MCF 10A (cell line): ENCODE results near the gene CNN3. TPM values are rescaled to one million over a fixed set of nuclear protein-coding genes. Genes with fewer than 3 reads are reported as not detected.

Source experiments
- BruUV-seq: library from RNA; stranded (reverse); fragments of 400-500 nt; replicated peaks from 2 replicates; lab custom pipeline; 2021; lab: Mats Ljungman, UMichigan
- CTCF ChIA-PET: fragments of 300-600 bp; sonication (Branson Sonifier 250); formaldehyde crosslinking; extraction: SDS; loops from one replicate; lab custom pipeline; 2021; ENCODE audit warnings: antibody characterized with exemption, inconsistent platforms; lab: Yijun Ruan, JAX
- POLR2A ChIA-PET: fragments of 300-600, 350-650 bp; sonication (Branson Sonifier 250); formaldehyde crosslinking; extraction: SDS; loops from one replicate; lab custom pipeline; 2020; ENCODE audit warnings: antibody characterized with exemption, inconsistent platforms; lab: Yijun Ruan, JAX
- DNase-seq: peaks from one replicate; pipeline ENCODE4 v3.0.0-alpha.2; 2018; ENCODE audit not compliant: unreplicated experiment
- H3K27ac Mint-ChIP-seq: one replicate; pipeline ENCODE4 v1.8.0; 2022; ENCODE audit warnings: mild to moderate bottlenecking, low read depth, mixed read lengths; ENCODE audit not compliant: unreplicated experiment
- H3K27me3 Mint-ChIP-seq: one replicate; pipeline ENCODE4 v1.8.0; 2022; ENCODE audit warnings: mixed read lengths; ENCODE audit not compliant: insufficient read depth, unreplicated experiment
- H3K36me3 Mint-ChIP-seq: one replicate; pipeline ENCODE4 v1.8.0; 2022; ENCODE audit warnings: mild to moderate bottlenecking, moderate library complexity, mixed read lengths; ENCODE audit not compliant: insufficient read depth, unreplicated experiment
- H3K4me1 Mint-ChIP-seq: one replicate; pipeline ENCODE4 v1.8.0; 2022; ENCODE audit warnings: mixed read lengths; ENCODE audit not compliant: insufficient read depth, unreplicated experiment
- H3K4me3 Mint-ChIP-seq: one replicate; pipeline ENCODE4 v1.8.0; 2022; ENCODE audit warnings: mild to moderate bottlenecking, moderate library complexity, mixed read lengths; ENCODE audit not compliant: unreplicated experiment
- H3K9me3 Mint-ChIP-seq: one replicate; pipeline ENCODE4 v1.8.0; 2022; ENCODE audit warnings: mixed read lengths; ENCODE audit not compliant: unreplicated experiment
- intact Hi-C: fragments of 100-400 bp; cut with micrococcal nuclease; formaldehyde crosslinking; loops from 2 replicates; pipeline ENCODE4 v1.14.1; 2022
- total RNA-seq: library from RNA; stranded (reverse); gene quantifications from 2 replicates; pipeline ENCODE4 v1.2.3, GENCODE V29; 2022
- TF ChIP-seq, protein P1 (sequence below): fragments of 200-600 bp; IDR thresholded peaks from one replicate; pipeline ENCODE4 v1.8.0; 2022; ENCODE audit warnings: antibody characterized with exemption, mild to moderate bottlenecking; ENCODE audit not compliant: unreplicated experiment

CNN3 gene
- total RNA-seq, 1 experiment from 2014 or later = 48.2 TPM

DNA sequence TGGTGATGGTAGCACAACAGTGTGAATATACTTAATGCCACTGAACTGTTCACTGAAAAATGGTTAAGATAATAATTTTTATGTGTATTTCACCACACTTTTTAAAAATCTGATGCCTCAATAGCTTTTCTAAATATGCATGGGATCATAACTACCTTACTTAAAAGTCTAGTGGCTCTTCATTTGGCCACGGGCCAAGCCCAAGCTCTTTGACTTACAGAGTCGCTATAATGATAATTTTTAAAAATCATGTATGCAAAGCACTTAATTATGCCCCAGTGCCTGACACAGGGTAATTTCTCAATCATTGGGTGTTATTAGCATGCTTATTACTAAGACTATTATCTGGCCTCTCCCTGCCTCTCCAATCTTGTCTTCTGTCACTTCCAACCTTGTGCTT lies 7.6 kb upstream of the CNN3 start:
- Mint-ChIP-seq H3K4me3 (no peak overlapping the region), H3K9me3 (no peaks in the 10 kb centered on the region), H3K27ac (no peak overlapping the region), H3K4me1 (peaks cover 23% of the 10 kb centered on the region), H3K36me3 (no peaks in the 10 kb centered on the region), H3K27me3 (no peaks in the 10 kb centered on the region)
- BruUV-seq = no TSS peak
- TF ChIP-seq, protein P1, sequence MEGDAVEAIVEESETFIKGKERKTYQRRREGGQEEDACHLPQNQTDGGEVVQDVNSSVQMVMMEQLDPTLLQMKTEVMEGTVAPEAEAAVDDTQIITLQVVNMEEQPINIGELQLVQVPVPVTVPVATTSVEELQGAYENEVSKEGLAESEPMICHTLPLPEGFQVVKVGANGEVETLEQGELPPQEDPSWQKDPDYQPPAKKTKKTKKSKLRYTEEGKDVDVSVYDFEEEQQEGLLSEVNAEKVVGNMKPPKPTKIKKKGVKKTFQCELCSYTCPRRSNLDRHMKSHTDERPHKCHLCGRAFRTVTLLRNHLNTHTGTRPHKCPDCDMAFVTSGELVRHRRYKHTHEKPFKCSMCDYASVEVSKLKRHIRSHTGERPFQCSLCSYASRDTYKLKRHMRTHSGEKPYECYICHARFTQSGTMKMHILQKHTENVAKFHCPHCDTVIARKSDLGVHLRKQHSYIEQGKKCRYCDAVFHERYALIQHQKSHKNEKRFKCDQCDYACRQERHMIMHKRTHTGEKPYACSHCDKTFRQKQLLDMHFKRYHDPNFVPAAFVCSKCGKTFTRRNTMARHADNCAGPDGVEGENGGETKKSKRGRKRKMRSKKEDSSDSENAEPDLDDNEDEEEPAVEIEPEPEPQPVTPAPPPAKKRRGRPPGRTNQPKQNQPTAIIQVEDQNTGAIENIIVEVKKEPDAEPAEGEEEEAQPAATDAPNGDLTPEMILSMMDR = no peak
- DNase-seq = no peak
- CTCF ChIA-PET = no interaction called here
- POLR2A ChIA-PET = no interaction called here
- intact Hi-C loops = loop anchor here (10.0 kb wide), 1 partner anchor 300 kb away; the partner anchor contains the start of gene RWDD3

DNA sequence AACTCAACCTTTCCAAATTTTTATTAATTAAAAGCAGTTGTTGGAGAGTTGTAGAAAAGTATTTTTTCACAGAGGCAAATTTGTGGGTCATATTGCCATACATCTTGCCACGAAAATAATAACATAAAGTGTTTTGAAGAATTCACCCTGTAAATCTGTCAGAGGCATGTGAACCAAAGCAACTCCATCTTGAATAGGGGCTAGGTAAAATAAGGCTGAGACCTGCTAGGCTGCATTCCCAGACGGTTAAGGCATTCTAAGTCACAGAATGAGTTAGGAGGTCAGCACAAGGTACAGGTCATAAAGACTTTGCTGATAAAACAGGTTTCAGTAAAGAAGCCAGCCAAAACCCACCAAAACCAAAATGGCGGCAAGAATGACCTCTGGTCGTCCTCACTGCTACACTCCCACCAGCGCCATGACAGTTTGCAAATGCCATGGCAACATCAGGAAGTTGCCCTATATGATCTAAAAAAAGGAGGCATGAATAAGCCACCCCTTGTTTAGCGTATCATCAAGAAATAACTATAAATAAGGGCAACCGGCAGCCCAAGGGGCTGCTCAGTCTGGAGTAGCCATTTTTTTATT lies 4.4 kb upstream of the CNN3 start:
- TF ChIP-seq, protein P1 = no peak
- H3K4me3 Mint-ChIP-seq = no peak overlapping the region
- intact Hi-C loops = loop anchor here (10.0 kb wide), 1 partner anchor 303 kb away; the partner anchor contains the start of gene RWDD3
- no TSS peak for BruUV-seq
- no peaks in the 10 kb centered on the region for H3K9me3 Mint-ChIP-seq
- H3K36me3 Mint-ChIP-seq = no peaks in the 10 kb centered on the region
- H3K27me3 Mint-ChIP-seq = no peaks in the 10 kb centered on the region
- CTCF ChIA-PET = no interaction called here
- no peak overlapping the region for H3K27ac Mint-ChIP-seq
- POLR2A ChIA-PET = no interaction called here
- peaks cover 14% of the 10 kb centered on the region for H3K4me1 Mint-ChIP-seq
- no peak for DNase-seq

DNA sequence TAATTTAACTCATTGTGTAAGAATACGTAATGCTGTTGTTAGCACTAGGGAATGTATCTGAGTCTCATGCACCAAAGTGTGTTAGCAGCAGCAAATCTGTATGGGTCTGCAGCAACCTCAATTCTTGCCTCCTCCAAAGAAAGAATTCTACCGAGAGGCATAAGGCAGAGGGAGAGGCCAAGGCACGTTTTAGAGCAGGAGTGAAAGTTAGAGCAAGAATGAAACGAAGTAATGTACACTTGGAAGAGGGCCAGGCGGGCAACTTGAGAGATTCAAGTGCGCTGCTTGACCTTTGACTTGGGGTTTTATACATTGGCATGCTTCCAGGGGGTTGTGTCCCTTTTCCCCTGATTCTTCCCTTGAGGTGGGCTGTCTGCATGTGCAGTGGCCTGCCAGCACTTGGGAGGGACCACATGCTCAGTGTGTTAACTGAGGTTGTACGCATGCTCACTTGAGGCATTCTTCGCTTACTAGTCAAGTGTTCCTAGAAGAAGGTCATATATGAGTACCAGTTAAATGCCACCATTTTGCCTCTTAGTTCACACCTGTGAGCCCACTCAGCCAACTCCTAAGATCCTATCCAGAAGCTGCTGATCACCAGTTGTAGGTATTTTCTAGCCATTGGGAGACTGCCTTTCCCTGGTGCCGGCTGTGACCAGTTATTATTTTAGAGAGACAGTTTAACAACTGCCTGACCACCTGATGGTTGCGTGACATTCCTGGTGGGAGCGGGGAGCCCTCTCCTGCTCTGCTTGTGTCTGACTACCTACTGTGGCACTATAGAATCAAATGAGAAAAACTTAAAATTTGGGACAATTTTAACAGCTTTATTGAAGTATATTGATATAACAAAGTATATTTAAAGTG lies 2.7 kb upstream of the CNN3 start:
- no peaks in the 10 kb centered on the region for H3K27me3 Mint-ChIP-seq
- intact Hi-C loops = loop anchor here (10.0 kb wide), 2 partner anchors 45 to 305 kb away; partner anchors contain the start of gene RWDD3
- BruUV-seq = no TSS peak

More for the DNA sequence above, 2.7 kb upstream of the CNN3 start:
- CTCF ChIA-PET = interaction anchor here (0.6 kb wide), 1 partner anchor 303 kb away, joined by 3 read pairs; no protein-coding TSS in a partner anchor
- no peaks in the 10 kb centered on the region for H3K9me3 Mint-ChIP-seq
- peaks cover 6% of the 10 kb centered on the region for H3K4me1 Mint-ChIP-seq
- TF ChIP-seq, protein P1 = no peak
- H3K27ac Mint-ChIP-seq = no peak overlapping the region
- H3K4me3 Mint-ChIP-seq = no peak overlapping the region
- POLR2A ChIA-PET = no interaction called here
- H3K36me3 Mint-ChIP-seq = no peaks in the 10 kb centered on the region
- DNase-seq = no peak
